Islet of Langerhans (tissue), 1 donor: ENCODE data around the gene SERP2.

Experiments
- FAIRE-seq: peaks from one replicate; lab custom pipeline; 2011; peaks lifted over from hg19 to GRCh38; lab: Jason Lieb, UNC

Gene SERP2

GRCh38 chr13:44389060-44389666 is 15.5 kb downstream of the SERP2 start:
- FAIRE-seq = no peak

GRCh38 chr13:44389876-44390275 is 16.3 kb downstream of the SERP2 start:
- no peak for FAIRE-seq

DNA sequence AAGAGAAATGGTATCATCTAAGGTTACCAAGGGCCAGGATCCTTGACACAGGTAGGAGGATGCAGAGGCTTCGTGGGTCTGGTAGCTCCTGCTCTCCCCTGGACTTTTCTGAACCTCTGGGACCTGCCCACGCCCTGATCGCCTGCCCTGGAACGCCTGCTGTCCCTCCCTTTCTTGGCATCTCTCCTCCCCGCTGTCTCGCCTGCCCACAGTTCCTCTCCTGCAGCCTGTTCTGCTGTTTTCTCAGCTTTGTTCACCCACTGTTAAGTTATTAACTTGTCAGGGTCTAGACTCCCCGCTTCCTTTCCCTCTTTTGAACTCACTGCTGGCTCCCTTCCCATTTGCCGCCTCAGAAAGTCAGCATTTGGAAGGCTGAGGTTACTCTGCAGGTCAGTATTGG is 19.8 kb downstream of the SERP2 start:
- FAIRE-seq = no peak

DNA sequence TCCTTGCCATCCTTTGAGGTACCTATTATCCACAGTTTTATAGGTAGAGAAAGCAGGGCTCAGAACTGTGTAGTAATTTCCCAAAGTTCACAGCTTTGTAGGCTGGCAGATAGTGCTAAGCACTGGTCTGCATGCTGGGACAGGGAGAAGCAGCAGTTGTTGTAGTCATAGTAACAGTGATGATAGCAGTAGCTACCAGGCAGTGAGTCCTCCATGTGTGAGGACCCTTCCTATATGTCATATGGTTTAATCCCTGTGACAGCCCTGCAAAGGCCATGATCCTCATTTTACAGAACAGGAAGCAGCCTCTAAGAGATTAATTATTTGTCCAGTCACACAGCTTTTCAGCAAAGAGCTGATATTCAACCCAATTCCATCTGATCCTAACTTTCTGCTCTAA is 21.0 kb downstream of the SERP2 start:
- no peak for FAIRE-seq

DNA sequence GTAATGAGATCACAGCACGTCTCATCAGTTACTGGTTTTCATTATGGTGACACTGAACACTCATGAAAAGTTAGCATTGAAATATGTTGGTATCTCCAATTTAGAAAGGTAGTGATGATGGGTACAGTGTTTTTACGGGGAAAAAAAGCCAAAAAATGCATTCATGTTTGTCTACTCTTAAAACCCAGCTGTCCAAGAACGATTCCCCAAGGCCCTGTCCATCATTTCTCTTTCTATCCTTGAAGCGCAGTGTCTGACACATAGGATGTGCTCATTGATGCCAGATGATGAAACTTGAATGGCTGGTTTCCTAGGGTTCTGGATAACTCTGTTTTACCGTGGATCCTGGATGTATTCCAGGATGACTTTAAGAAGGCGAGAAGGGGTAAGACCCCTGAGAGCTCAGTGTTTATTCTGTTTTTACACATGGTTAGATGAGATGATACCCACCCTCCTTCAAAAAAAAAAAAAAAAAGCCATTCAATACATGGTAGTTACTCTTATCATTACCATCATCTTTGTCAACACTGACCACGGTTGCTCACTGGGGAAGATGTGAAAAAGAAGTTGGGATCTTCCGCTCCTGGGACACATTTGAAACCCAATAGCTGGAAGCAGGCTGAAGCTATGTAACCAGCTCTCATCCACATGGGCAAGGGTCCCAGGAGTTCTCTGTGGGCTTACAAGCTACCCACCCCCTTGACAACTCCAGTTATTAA is 22.5 kb downstream of the SERP2 start:
- FAIRE-seq = no peak

GRCh38 chr13:44396701-44397580 is 23.3 kb downstream of the SERP2 start:
- no peak for FAIRE-seq

GRCh38 chr13:44397766-44398223 is 24.2 kb downstream of the SERP2 start:
- no peak for FAIRE-seq

DNA sequence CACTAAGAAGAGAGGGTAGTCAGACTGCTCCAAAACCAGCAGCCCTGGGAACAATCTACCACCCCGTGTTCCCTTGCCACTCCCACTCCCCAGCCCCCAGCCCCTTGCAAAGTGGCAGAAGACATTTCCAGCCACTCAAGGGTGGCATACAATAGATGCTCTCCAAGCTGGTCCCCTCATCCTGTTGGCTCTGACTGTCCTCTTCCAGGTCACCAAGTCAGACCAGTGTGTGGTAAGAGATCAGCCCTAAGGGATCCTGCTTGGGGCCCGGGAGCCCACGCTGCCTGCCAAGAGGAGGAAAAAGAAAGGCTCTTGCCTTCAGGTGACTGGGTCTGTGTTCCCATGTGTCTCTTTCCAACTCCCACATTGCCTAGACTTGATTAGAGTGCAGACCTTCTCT is 25.0 kb downstream of the SERP2 start:
- FAIRE-seq = no peak

GRCh38 chr13:44399074-44399473 is 25.4 kb downstream of the SERP2 start:
- FAIRE-seq = peak; percentile 68

DNA sequence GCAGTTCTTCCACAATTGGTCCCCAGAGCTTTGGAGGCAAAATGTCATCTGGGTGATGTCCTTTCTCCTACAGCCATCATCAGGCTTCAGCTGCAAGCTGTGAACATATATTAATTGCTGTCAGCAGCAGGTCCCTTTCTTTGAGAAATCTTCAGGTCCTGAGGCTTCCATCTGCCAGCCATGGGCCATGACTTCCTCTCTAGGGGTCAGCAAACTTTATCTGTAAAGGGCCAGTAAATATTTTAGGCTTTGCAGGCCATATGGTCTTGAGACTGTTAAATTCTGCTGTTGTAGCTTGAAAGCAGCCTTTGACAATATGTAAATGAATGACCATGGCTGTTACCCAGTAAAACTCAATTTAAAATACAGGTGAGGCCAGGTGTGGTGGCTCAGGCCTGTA is 27.1 kb downstream of the SERP2 start:
- no peak for FAIRE-seq

DNA sequence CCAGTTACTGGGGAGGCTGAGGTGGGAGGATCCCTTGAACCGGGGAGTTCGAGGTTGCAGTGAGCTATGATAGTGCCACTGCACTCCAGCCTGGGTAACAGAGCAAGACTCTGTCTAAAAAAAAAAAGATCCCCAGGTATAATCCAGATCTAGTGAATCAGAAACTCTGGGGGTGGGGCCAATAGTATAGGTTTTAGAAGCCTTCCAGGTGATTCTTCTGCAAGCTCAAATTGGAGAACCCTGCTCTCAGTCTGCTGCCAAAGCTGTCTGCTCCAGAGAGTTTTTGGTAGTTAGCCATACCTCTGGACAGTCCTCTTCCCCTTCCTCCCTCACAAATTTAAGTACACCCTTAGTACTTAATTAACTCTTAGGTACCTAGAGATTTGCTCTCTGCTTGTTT is 28.0 kb downstream of the SERP2 start:
- FAIRE-seq = no peak

DNA sequence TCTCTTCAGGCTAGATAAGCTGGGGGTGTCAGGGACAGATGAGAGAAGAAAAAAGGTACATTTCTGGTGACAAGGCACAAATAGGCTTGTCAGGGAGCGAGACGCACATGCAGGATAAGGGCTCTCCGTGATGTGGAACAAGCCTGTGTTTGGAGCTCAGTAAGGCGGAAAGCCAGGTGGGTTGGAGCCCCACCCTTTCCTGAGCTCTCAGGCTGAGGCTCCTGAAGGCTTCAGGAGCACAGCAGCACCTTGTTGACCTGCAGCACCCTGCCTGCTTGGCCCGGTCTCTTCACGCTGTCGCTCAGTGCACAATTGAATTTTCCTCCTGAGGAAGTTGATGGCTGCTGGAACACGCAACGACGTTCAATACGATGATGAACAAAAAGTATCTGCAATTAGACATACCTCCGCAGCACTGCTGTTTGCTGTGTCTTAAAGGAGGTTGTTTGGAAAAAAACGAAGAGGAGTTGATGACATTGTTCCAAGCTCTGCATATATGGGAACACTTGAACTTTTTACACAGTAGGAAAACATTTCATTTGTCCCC is 29.3 kb downstream of the SERP2 start:
- FAIRE-seq = no peak

- FAIRE-seq = no peak
Observed at GRCh38 chr13:44403461-44404056, 29.9 kb downstream of the SERP2 start.

GRCh38 chr13:44404261-44405132 is 30.9 kb downstream of the SERP2 start:
- FAIRE-seq = no peak

- FAIRE-seq = no peak
Observed at GRCh38 chr13:44406617-44407016, 33.0 kb downstream of the SERP2 start.

DNA sequence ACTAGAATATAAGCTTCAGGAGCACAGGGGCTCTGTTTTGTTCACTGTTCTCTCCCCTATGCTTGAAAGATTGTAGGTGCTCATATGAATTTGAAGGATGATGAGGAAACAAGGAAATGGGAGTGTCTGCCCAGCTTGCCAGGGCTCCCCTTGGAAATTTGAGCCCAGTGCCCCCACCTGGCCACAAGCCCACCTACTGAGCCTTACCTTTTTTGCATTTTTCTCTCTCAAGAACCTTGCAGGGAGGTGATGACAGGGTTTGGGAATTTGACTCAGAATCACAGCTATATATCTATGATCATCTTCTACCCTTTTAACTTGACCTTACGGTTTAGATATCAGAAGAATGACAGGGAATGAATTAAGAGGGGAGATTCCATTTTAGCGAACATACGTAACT is 33.8 kb downstream of the SERP2 start:
- no peak for FAIRE-seq

DNA sequence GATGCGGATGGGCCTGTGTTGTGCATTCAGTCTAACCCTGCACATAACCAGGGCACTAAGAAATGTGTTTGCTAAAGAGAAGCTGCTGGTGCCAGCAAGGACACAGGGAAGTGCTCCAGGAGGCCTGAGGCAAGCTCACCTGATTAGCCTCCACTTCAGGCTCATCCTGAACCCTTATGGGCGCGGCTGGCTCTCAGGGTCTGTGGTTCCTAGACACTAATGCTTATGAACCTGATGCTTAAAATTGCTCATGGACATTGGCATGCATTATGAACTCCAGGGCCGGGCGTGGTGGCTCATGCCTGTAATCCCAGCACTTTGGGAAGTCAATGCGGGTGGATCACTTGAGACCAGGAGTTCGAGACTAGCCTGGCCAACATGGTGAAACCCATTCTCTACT is 34.3 kb downstream of the SERP2 start:
- no peak for FAIRE-seq

DNA sequence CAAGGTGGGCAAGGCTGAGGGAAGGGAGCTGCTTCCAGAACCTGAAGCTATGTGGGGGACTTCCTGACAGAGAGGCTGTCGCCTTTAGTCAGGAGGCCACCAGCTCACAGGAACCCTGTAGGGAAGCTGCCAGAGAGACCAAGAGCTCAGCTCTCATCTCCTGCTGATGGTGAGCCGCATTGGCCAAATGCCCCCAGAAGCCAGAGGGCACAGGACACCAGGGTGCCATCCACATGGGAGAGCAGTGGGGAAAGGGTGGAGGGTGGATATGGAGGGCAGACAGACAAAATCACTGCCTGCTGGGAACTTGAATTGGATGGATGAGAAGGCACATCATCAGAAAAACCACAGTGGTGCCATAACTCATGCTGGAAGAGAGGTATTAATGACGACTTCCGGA is 36.0 kb downstream of the SERP2 start:
- FAIRE-seq = no peak

DNA sequence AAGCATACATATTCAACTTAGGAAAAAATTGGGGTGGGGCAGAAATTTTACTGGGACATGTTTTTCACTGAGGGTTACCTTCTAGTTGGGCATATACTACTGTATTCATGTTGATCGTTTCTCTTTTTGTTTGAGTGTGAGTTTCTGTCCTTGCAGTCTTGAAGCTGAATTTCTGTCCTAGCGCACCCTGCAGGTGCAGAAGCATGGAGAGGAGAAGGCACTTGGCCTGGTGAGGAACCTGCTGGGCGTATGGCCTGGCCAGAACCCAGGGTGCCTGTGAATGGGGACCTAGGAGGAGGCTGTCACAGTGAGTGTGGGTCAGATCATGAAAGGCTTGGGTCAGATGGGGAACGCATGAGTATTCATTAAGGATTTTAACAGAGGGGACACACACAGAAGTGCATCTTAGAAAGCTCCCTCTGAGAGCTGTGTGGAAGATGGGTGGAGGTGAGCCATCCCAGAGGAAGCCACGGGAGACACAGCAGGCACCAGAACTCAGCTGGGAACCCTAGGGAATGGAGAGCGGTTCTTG is 36.8 kb downstream of the SERP2 start:
- FAIRE-seq = no peak

GRCh38 chr13:44411841-44412240 is 38.2 kb downstream of the SERP2 start:
- FAIRE-seq = no peak

DNA sequence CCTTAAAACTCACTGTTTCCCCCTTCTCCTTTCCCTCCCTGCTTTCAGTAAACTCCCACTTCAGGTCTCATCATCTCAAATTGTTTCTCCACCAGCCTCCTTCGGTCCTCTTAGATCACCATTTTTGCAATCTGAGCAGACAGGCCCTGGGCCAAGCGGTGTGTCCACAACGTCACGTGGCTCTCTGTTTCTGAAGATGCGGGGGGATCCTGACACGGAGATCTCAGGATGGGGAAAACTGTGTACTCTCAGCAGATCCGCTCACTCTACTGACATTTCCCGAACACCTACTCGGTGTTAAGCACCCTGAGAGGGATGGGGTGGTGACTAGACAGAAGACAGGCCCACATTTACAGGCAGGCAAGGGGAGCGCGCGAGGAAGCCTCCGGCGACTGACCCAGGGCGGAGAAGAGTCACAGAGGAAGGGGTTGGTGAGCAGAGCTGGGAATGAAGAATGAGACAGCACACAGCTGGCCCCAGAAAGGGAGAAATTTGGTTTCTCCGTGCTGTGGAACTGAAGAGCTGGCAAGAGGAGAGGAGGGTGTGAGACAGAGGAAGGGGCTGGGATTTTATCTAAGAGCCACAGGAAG is 38.8 kb downstream of the SERP2 start:
- no peak for FAIRE-seq
